KMS-11 (cell line): ENCODE data around the gene PLPP1.
"Not testable (repeated sequence)": the region's sequence is repeated elsewhere in the genome, so short reads cannot be mapped to it uniquely, and the experiment has no call there.

Experiments
- H2AFZ ChIP-seq: fragments of 200-600 bp; sonication (generic); 2 replicates; pipeline ENCODE4 v1.6.1; 2016; ENCODE audit warnings: antibody characterized with exemption, mixed run types, low read depth
- H3K27ac ChIP-seq: fragments of 200-600 bp; sonication (generic); 2 replicates; pipeline ENCODE4 v1.6.1; 2016; ENCODE audit warnings: mild to moderate bottlenecking, mixed run types
- H3K27me3 ChIP-seq: fragments of 200-600 bp; sonication (generic); 2 replicates; pipeline ENCODE4 v1.6.1; 2017; ENCODE audit warnings: mild to moderate bottlenecking, low read depth, mixed run types, moderate library complexity; ENCODE audit not compliant: insufficient read depth
- H3K36me3 ChIP-seq: fragments of 200-600 bp; sonication (generic); 2 replicates; pipeline ENCODE4 v1.6.1; 2017; ENCODE audit warnings: mild to moderate bottlenecking, mixed run types; ENCODE audit not compliant: insufficient read depth
- H3K4me1 ChIP-seq: fragments of 200-600 bp; sonication (generic); 2 replicates; pipeline ENCODE4 v1.6.1; 2016; ENCODE audit warnings: mild to moderate bottlenecking, low read depth, mixed run types; ENCODE audit not compliant: poor library complexity, severe bottlenecking
- H3K4me2 ChIP-seq: fragments of 200-600 bp; sonication (generic); 2 replicates; pipeline ENCODE4 v1.7.0; 2016; ENCODE audit warnings: mild to moderate bottlenecking, mixed run types
- H3K4me3 ChIP-seq: fragments of 200-600 bp; sonication (generic); IDR thresholded peaks from 2 replicates; pipeline ENCODE4 v1.6.1; 2017; ENCODE audit warnings: low read depth, low read length, mixed read lengths; ENCODE audit not compliant: insufficient read depth
- H3K79me2 ChIP-seq: fragments of 200-600 bp; sonication (generic); 2 replicates; pipeline ENCODE4 v1.6.1; 2016; ENCODE audit warnings: low read depth, mixed run types; ENCODE audit not compliant: insufficient read depth
- H3K9ac ChIP-seq: fragments of 200-600 bp; sonication (generic); 2 replicates; pipeline ENCODE4 v1.6.1; 2016; ENCODE audit warnings: mild to moderate bottlenecking, mixed run types
- H4K20me1 ChIP-seq: fragments of 200-600 bp; sonication (generic); 2 replicates; pipeline ENCODE4 v1.6.1; 2016; ENCODE audit warnings: mild to moderate bottlenecking, mixed run types; ENCODE audit not compliant: insufficient read depth
- CTCF ChIP-seq: fragments of 200-600 bp; sonication (generic); conservative IDR thresholded peaks from 2 replicates; pipeline ENCODE4 v1.6.1; 2017; ENCODE audit warnings: low read depth, mild to moderate bottlenecking, antibody characterized with exemption, low read length, moderate library complexity, mixed read lengths

PLPP1 gene

GRCh38 chr5:55507574-55507973 is 27.2 kb downstream of the PLPP1 start:
- no peak for TF ChIP-seq CTCF
- Histone ChIP-seq H2AFZ (no peak overlapping the region), H3K27ac (no peak overlapping the region)

GRCh38 chr5:55505711-55506110 is 29.1 kb downstream of the PLPP1 start:
- H4K20me1 ChIP-seq, H3K27ac ChIP-seq, H3K9ac ChIP-seq, H3K36me3 ChIP-seq, H2AFZ ChIP-seq, H3K79me2 ChIP-seq, H3K4me3 ChIP-seq, H3K27me3 ChIP-seq, H3K4me2 ChIP-seq: not testable (repeated sequence)
- H3K4me1 ChIP-seq = peaks cover 10% of the 10 kb centered on the region

More at GRCh38 chr5:55507574-55507973, 27.2 kb downstream of the PLPP1 start:
- Histone ChIP-seq H4K20me1 (no peaks in the 10 kb centered on the region), H3K27me3 (no peaks in the 10 kb centered on the region), H3K36me3 (no peaks in the 10 kb centered on the region), H3K9ac (no peak overlapping the region), H3K79me2 (no peaks in the 10 kb centered on the region), H3K4me3 (no peak overlapping the region), H3K4me2 (no peak overlapping the region), H3K4me1 (peaks cover 10% of the 10 kb centered on the region)

GRCh38 chr5:55503917-55504316 is 30.8 kb downstream of the PLPP1 start:
- H3K4me1 ChIP-seq = peaks cover 10% of the 10 kb centered on the region
- H3K9ac ChIP-seq, H3K27me3 ChIP-seq, H3K79me2 ChIP-seq, H3K36me3 ChIP-seq, H3K4me2 ChIP-seq, H2AFZ ChIP-seq, H3K27ac ChIP-seq, H3K4me3 ChIP-seq, H4K20me1 ChIP-seq: not testable (repeated sequence)

- TF ChIP-seq CTCF = no peak
- Histone ChIP-seq H3K4me2 (no peak overlapping the region), H2AFZ (no peak overlapping the region), H3K4me3 (no peak overlapping the region), H3K36me3 (no peaks in the 10 kb centered on the region), H3K79me2 (no peaks in the 10 kb centered on the region), H3K4me1 (peaks cover 10% of the 10 kb centered on the region), H4K20me1 (no peaks in the 10 kb centered on the region), H3K27me3 (no peaks in the 10 kb centered on the region), H3K9ac (no peak overlapping the region), H3K27ac (no peak overlapping the region)
These were observed 32.0 kb downstream of the PLPP1 start for GRCh38 chr5:55502759-55503158.

- Histone ChIP-seq H3K27ac (no peak overlapping the region), H4K20me1 (no peaks in the 10 kb centered on the region), H3K4me2 (no peak overlapping the region), H3K36me3 (no peaks in the 10 kb centered on the region), H3K9ac (no peak overlapping the region), H3K79me2 (no peaks in the 10 kb centered on the region), H3K4me3 (no peak overlapping the region), H3K27me3 (no peaks in the 10 kb centered on the region), H3K4me1 (no peaks in the 10 kb centered on the region), H2AFZ (no peak overlapping the region)
- no peak for TF ChIP-seq CTCF
These were observed 36.3 kb downstream of the PLPP1 start for GRCh38 chr5:55498457-55498856.
